SU-DHL-6 (cell line): ENCODE results near the gene FMN1.

Source experiments
- CTCF ChIP-seq: fragments of 200-600 bp; sonication (generic); IDR thresholded peaks from one replicate; pipeline ENCODE4 v1.5.1; 2017; ENCODE audit warnings: antibody characterized with exemption, mild to moderate bottlenecking, low read length, moderate library complexity; ENCODE audit not compliant: insufficient read depth, poor library complexity, severe bottlenecking
- EZH2phosphoT487 ChIP-seq: fragments of 200-600 bp; sonication (generic), shearing (Covaris generic); conservative IDR thresholded peaks from 2 replicates; pipeline ENCODE4 v1.6.1; 2018; ENCODE audit warnings: mild to moderate bottlenecking, antibody characterized with exemption, low read length, moderate library complexity, mixed read lengths

DNA sequence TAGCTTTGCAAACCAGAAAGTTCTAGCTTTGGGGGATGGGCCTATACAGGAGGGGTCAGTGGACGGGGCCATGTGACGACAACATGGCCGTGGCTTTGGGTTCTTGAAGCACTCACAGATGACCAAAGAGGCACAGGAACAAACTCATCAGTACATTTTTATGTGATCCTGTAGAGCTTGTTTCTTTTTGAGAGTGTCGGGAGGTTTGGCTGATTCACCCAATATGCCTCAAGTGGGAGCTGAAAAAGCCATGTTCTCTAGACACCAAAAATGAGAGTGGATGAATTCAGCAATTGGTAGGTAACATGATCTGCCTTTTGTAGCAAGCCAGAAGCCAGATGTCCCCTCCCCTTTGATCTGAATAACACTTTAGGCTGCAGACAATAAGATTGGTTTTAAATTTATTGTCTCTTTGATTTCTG lies 446.6 kb downstream of the FMN1 start:
- TF ChIP-seq CTCF (no peak), EZH2phosphoT487 (no peak)
